Neural cell (in vitro differentiated cells): Measurements from ENCODE around the gene ZSWIM7.

Experiments used
- EP300 ChIP-seq: fragments of 450-650 bp; conservative IDR thresholded peaks from 2 replicates; pipeline ENCODE4 v1.6.1; 2014; ENCODE audit warnings: antibody characterized with exemption, mild to moderate bottlenecking, moderate library complexity; ENCODE audit not compliant: poor library complexity, severe bottlenecking
- EZH2 ChIP-seq: fragments of 200-600, 300-800 bp; shearing (Covaris generic), sonication (generic); IDR thresholded peaks from 2 replicates; pipeline ENCODE4 v1.6.1; 2014; ENCODE audit warnings: antibody characterized with exemption, low read length, borderline replicate concordance, mild to moderate bottlenecking; ENCODE audit not compliant: insufficient read depth, poor library complexity, severe bottlenecking
- POLR2AphosphoS5 ChIP-seq: IDR thresholded peaks from 2 replicates; pipeline ENCODE4 v1.6.1; 2012
- RAD21 ChIP-seq: fragments of 450-650 bp; conservative IDR thresholded peaks from 2 replicates; pipeline ENCODE4 v1.6.1; 2014; ENCODE audit warnings: antibody characterized with exemption, mild to moderate bottlenecking, moderate library complexity
- TF ChIP-seq, protein P1 (sequence below): fragments of 450-650 bp; IDR thresholded peaks from 2 replicates; pipeline ENCODE4 v1.5.1; 2014; ENCODE audit warnings: antibody characterized with exemption, mild to moderate bottlenecking, moderate library complexity; ENCODE audit not compliant: poor library complexity, severe bottlenecking
- TF ChIP-seq, protein P2 (sequence below): IDR thresholded peaks from 2 replicates; pipeline ENCODE4 v1.6.1; 2012; ENCODE audit warnings: borderline replicate concordance

DNA sequence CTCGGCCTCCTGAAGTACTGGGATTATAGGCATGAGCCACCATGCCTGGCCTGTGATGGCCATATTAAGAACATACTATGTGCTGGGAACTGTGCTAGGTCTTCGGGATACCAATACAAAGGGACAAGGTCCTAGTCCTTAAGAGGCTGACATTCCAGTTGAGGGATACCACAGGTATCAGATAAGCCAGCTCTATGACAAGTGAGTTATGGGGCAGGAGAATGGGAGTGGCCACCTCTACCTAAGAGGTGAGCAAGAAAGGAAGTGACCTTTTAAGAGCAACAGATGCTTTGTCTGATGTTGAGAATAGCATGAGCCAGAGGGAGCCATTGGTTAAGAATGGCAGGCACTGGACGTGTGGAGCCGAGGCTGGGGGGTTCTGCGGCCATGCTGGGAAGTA lies 27.6 kb downstream of the ZSWIM7 start:
- TF ChIP-seq, protein P1, sequence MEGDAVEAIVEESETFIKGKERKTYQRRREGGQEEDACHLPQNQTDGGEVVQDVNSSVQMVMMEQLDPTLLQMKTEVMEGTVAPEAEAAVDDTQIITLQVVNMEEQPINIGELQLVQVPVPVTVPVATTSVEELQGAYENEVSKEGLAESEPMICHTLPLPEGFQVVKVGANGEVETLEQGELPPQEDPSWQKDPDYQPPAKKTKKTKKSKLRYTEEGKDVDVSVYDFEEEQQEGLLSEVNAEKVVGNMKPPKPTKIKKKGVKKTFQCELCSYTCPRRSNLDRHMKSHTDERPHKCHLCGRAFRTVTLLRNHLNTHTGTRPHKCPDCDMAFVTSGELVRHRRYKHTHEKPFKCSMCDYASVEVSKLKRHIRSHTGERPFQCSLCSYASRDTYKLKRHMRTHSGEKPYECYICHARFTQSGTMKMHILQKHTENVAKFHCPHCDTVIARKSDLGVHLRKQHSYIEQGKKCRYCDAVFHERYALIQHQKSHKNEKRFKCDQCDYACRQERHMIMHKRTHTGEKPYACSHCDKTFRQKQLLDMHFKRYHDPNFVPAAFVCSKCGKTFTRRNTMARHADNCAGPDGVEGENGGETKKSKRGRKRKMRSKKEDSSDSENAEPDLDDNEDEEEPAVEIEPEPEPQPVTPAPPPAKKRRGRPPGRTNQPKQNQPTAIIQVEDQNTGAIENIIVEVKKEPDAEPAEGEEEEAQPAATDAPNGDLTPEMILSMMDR = no peak
- TF ChIP-seq RAD21 (no peak), EP300 (no peak), POLR2AphosphoS5 (no peak), EZH2 (no peak)
- TF ChIP-seq, protein P2, sequence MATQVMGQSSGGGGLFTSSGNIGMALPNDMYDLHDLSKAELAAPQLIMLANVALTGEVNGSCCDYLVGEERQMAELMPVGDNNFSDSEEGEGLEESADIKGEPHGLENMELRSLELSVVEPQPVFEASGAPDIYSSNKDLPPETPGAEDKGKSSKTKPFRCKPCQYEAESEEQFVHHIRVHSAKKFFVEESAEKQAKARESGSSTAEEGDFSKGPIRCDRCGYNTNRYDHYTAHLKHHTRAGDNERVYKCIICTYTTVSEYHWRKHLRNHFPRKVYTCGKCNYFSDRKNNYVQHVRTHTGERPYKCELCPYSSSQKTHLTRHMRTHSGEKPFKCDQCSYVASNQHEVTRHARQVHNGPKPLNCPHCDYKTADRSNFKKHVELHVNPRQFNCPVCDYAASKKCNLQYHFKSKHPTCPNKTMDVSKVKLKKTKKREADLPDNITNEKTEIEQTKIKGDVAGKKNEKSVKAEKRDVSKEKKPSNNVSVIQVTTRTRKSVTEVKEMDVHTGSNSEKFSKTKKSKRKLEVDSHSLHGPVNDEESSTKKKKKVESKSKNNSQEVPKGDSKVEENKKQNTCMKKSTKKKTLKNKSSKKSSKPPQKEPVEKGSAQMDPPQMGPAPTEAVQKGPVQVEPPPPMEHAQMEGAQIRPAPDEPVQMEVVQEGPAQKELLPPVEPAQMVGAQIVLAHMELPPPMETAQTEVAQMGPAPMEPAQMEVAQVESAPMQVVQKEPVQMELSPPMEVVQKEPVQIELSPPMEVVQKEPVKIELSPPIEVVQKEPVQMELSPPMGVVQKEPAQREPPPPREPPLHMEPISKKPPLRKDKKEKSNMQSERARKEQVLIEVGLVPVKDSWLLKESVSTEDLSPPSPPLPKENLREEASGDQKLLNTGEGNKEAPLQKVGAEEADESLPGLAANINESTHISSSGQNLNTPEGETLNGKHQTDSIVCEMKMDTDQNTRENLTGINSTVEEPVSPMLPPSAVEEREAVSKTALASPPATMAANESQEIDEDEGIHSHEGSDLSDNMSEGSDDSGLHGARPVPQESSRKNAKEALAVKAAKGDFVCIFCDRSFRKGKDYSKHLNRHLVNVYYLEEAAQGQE = no peak
